Renal cortical epithelial cell (primary cell): ENCODE data around the gene EFCAB13. TPM values are rescaled to one million over a fixed set of nuclear protein-coding genes. Genes with fewer than 3 reads are reported as not detected.
"Not testable (repeated sequence)": the region's sequence is repeated elsewhere in the genome, so short reads cannot be mapped to it uniquely, and the experiment has no call there.

Experiments used
- DNase-seq: peaks from one replicate; pipeline ENCODE4 v3.0.0-alpha.2; 2011; ENCODE audit warnings: low read depth
- total RNA-seq: library from RNA; depleted of rRNA; stranded (reverse); fragments of >200 nt; gene quantifications from 2 replicates; pipeline ENCODE4 v1.2.3, GENCODE V29; 2014

EFCAB13 gene
- total RNA-seq, 1 donor from 2014 or later = 88.4 TPM

DNA sequence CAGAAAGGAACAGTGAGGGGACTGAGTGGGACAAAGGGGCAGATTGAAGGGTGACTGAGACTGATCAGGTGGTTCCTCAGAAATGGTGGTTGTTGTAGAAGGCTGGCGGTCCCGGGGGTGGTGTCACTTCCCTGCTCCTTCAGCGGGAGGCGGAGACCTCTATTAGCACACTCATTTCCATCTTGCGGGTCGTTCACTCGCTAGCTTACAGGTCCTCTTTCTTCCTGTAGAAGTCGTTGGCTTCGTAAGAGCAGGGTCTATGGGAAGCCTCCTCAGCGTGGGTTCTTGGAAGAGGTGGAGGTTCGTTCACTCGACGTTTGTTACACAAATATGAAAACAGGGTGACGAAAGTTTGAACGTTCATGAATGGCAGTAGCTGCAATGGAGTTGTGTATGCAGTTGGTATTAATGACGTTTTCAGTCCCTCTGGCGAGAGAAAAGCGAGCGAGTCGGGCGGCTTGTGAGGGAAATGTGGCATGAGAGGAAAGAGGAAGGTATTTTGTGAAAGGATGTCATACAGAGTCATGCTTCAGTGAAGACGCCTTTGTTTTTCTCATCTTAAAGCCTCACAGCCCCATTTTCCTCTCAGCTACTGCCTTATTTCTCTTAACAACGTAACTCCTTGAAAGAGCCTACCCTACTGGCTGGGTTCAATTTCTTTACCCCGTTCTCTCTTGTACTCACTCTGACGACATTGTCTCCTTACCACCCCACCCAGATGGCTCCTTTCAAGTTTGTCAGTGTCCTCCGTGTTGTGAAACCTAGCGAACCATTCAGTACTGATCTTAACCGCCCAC lies 667 bp downstream of the EFCAB13 start:
- peak; percentile 55 for DNase-seq

DNA sequence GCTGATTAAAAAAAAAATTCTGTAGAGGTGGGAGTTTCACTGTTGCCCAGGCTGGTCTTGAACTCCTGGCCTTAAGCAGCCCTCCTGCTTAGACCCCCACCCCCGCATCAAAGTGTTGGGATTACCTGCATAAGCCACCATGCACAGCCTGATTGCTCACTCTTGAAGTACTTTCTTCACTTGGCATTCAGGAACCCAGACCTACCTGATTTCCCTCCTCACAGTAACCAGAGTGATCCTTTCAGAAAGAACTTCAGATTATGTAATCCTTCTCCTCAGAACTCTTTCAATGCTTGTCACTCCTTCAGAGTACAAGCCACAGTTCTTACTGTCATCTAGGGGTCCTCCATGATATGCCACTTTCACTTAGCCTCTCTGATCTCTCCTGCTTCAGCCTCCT lies 1.4 kb downstream of the EFCAB13 start:
- DNase-seq = no peak

DNA sequence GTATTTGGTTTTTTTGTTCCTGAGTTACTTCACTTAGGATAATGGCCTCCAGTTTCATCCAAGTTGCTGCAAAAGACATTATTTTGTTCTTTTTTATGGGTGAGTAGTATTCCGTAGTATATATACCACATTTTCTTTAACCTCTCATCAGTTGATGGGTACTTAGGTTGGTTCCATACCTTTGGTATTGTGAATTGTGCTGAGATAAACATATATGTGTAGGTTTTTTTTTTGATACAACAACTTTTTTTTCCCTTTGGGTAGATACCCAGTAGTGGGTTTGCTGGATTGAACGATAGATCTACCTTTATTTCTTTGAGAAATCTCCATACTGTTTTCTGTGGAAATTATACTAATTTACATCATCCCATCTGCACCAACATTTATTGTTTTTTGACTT lies 6.8 kb downstream of the EFCAB13 start:
- no peak for DNase-seq

DNA sequence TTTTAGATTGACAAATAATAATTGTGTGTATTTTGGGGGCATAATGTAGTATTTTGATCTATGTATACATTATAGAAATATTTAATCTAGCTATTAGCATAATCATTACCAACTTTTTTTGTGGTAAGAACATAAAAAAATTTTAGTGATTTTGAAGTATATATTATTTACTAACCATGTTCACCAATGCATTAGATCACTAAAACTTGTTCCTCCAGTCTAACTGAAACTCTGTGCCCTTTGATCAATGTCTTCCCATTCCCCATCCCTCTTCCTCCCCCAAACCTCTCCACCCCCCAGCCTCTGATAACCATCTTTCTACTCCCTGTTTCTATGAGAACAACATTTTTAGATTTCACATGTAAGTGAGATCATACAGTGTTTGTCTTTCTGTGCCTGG lies 8.5 kb downstream of the EFCAB13 start:
- no peak for DNase-seq

DNA sequence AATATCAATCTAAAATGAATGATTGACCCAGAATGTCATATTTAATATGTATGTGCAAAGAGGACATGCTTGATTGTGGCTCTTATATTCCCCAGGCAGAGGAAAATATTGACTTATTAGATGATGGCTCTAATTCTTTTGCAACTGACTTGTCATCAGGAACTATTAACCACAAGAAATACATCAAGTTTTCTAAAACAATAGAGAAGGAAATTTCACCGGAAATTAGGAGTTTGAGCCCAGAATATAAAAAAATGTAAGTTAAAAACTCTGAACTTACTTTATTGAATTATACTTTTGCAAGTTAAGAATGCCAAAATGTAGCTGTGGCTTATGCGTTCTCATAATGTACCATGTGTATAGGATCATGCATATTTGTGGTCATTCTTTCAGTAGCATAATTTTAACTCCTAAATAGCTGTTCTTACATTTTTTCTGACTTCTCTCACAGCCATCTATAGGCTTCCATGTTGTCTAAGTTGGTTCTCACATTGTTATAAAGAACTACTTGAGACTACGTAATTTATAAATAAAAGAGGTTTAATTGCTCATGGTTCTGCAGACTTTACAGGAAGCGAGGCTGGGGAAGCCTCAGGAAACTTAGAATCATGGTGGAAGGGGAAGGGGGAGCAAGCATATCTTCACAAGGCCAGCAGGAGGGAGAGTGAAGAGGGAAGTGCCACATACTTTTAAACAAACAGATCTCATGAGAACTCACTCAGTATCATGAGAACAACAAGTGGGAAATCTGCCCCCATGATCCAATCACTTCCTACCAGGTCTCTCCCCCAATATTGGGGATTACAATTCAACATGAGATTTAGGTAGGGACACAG lies 11.6 kb downstream of the EFCAB13 start:
- no peak for DNase-seq

DNA sequence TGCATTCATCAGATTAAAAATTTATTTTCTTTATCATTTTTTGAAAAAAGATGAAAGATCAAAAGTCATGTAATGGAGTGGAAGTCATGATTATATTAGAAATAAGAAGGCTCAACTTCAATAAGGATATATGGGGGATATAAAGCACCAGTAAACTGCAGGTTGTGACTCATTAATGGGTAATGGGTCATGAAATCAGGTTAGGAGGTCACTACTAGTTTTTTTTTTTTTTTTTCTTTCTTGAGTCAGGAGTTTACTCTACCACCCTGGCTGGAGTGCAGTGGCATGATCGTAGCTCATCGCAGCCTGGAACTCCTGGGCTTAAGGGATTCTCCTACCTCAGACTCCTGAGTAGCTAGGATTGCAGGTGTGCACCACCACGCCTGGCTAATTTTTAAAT lies 14.3 kb downstream of the EFCAB13 start:
- DNase-seq = peak; percentile 81

DNA sequence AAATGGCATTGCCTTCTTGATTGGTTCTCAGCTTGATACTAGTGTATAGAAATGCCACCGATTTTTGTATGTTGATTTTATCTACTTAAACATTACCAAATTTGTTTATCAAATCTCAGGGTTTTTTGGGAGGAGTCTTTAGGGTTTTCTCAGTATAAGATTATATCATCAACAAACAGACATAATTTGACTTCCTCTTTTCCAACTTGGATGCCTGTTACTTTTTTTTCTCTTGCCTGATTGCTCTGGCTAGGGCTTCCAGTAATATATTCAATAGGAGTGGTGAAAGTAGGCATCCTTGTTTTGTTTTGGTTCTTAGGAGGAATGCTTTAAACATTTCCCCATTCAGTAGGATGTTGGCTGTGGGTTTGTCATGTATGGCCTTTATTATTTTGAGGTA lies 29.1 kb downstream of the EFCAB13 start:
- no peak for DNase-seq

DNA sequence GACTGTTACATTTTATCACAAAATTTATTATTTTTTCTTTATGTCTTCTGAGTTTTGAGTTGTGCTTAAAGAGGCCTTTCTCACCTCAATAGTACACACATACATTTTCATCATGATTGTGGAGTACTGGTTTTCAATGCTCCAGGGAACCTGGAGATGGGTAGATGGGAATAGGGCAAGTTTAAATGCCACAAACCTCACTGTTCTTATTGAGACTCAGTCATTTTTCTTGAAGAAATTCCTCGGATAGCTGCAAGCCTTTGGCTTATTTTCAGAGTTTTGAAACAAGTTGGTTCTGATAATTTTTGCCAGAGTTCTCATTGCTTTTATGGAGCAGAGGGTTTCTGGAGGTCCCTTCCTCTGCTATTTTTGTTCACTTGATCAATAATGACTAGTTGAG lies 34.9 kb downstream of the EFCAB13 start:
- DNase-seq = no peak

DNA sequence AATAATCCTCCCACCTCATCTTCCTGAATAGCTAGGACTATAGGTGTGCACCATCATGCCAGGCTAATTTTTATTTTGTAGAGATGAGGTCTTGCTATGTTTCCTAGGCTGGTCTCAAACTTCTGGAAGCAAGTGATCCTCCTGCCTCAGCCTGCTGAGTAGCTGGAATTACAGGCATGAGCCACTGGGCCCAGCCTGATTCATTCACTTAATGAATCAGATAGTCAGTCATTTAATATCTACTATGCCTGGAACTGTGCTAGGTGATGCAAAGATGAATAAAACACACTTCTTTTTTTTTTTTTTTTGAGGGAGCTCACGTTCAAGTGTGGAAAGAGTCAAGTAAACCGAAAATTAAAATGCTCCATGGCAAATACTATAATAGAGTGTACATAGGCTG lies 39.4 kb downstream of the EFCAB13 start:
- no peak for DNase-seq

DNA sequence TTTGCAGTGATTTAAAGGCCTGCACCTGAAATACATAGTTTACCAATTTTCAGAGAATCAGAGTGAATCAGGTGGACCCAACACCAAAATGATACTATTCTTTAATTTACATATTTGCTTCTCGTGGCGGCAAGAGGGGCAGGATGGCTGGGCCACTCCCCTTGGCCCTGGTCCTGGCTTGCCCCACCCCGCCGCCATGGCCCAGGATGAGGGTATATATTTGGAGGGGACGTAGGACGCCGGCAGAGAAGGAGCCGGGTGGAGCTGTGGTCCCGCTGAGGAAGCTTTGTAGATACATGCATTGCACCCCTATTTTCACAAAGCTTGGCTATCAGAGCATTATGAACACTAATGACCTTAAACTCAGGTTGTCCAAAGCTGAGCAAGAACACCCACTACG lies 43.5 kb downstream of the EFCAB13 start:
- DNase-seq = no peak

DNA sequence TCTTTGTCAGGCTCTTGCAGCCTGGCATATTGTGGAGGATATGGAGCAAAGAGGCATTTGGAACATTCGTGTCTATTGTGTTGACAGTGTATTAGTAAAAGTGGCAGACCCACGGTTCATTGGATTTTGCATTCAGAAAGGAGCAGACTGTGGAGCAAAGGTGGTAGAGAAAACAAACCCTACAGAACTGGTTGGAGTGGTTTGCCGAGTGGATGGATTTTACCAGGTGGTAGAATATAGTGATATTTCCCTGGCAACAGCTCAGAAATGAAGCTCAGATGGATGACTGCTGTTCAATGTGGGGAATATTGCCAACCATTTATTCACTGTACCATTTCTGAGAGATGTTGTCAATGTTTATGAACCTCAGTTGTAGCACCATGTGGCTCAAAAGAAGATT lies 44.5 kb downstream of the EFCAB13 start:
- no peak for DNase-seq

DNA sequence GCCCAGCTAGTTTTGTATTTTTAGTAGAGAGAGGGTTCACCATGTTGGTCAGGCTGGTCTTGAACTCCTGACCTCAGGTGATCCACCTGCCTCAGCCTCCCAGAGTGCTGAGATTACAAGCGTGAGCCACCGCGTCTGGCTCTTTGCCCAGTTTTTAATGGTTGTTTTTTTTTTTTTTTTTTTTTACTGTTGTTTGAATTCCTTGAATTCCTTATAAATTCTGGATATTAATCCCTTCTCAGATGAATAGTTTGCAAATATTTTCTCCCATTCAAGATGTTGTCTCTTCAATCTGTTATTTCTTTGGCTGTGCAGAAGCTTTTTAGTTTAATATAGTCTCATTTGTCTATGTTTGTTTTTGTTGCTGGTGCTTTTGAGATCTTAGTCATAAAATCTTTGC lies 47.1 kb downstream of the EFCAB13 start:
- not testable (repeated sequence) for DNase-seq

DNA sequence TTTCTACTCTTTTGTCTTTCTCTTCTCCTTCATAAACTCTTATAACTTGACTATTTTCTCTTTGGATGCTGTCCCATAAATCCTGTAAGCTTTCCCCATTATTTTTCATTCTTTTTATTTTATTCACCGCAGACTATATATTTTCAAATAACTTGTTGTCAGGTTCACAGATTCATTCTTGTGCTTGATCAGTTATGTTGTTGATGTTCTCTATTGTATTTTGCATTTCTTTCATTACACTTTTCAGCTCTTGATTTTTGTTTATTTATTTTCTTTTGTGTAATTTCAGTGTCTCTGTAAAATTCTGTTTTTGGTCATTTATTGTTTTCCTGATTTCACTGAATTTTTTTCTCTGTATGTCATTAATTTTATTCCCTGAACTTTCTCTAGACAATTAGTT lies 49.2 kb downstream of the EFCAB13 start:
- DNase-seq = no peak

DNA sequence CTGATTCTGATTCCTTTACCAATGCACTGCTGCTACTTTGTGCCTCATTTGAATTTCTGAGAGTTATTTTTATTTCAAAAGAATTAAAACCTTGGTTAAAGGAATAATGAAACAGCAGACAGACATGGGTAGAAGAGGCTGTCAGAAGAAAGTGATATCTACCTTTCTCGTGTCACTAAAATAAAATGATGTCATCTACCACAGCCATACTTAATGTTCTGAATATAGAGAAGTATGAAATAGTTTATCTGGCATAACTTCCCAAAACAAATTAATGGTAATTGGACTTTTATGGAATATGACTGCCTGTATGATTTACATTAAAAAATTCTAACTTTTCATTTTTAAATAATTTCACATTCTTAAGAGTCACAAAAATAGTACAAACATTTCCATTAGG lies 52.5 kb downstream of the EFCAB13 start:
- DNase-seq = no peak

DNA sequence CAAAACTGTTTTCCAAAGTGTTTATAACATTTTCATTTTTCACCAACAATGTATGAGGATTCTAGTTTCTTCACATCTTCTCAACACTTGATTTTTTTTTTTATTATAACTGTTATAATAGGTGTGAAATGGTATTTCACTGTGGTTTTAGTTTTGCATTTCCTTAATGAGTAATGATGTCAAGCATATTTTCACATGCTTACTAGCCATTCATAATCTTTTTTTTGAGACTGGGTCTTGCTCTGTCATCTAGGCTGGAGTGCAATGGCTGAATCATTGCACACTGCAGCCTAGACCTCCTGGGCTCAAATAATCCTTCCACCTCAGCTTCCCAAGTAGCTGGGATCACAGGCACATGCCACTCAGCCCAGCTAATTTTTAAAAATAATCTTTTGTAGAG lies 65.1 kb downstream of the EFCAB13 start:
- no peak for DNase-seq

DNA sequence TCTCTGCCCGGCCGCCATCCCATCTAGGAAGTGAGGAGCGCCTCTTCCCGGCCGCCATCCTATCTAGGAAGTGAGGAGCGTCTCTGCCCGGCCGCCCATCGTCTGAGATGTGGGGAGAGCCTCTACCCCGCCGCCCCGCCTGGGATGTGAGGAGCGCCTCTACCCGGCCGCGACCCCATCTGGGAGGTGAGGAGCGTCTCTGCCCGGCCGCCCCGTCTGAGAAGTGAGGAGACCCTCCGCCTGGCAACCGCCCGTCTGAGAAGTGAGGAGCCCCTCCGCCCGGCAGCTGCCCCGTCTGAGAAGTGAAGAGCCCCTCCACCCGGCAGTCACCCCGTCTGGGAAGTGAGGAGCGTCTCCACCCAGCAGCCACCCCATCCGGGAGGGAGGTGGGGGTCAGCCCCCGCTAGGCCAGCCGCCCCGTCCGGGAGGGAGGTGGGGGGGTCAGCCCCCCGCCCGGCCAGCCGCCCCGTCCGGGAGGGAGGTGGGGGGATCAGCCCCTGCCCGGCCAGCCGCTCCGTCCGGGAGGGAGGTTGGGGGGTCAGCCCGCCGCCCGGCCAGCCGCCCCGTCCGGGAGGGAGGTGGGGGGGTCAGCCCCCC lies 73.9 kb downstream of the EFCAB13 start:
- DNase-seq = not testable (repeated sequence)

DNA sequence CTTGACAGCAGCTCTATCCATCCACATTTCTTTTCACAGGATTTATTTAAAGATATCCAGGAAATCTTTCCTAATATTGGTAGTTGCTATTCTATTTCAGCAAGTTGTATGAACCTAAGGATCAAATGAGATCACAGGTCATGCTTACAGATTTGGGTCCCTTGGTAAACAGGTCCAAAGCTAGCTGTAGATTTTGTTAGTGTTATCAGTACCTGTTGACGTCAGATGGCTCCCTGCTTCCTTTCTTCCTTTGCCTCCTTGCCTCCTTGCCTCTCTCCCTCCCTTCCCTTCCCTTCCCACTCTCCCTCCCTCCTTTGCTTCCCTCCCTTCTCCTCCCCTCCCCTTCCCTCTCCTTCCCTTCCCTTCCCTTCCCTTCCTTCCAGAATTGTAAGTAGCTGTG lies 76.6 kb downstream of the EFCAB13 start:
- DNase-seq = no peak

DNA sequence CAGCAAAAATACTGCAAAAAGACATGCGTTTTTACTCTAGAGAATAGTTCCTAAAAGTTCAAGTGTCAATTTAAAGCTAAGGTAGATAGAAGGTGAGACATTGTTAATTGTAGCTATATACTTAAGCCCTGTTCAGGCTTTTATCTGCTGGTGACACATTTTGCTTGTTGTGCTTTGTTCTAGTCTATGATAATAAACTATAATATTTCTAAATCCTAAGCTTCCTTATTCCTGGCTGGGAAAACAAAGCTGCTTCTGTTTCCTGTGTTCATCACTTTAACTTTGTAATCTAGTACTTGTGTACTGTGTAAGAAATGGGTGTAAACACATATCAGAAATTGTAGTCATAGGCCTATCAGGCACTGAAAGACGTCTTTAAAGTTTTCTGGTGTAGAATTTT lies 77.3 kb downstream of the EFCAB13 start:
- DNase-seq = no peak

DNA sequence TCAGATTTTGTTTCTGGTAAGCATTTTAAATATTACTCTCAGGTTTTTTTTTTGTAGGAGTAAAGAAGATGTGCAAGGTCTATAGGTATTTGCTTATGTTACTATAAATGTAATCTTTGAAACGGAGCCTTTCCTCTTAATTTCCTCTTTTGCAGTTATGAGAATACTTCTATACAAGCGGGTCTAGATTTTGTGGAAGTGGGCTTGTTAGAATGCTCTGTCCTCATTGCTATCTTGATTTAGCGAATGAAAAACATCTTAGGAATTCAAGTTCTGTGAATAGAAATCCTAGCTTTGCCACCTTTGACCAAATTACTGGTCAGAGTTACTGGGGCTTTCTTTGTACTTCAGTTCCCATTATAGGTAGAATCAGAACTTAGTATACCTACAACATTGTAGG lies 80.3 kb downstream of the EFCAB13 start:
- DNase-seq = no peak

DNA sequence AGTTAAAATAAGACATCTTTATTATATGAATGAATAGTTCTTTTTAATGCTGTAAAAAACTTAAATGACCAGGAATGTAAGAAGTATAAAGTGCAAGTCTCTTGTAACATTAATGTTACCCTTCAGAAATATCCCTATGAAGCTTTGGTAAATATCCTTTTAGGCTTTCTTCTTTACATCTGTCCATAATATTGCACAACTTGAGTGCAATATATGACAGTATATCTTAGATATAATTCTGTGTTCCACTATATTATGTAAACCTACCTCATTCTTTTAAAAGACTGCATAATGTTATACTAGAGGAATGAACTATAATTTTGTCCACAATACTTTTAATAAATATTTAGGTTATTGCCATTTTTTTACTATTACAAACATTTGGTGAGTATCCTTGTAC lies 81.1 kb downstream of the EFCAB13 start:
- DNase-seq = no peak

DNA sequence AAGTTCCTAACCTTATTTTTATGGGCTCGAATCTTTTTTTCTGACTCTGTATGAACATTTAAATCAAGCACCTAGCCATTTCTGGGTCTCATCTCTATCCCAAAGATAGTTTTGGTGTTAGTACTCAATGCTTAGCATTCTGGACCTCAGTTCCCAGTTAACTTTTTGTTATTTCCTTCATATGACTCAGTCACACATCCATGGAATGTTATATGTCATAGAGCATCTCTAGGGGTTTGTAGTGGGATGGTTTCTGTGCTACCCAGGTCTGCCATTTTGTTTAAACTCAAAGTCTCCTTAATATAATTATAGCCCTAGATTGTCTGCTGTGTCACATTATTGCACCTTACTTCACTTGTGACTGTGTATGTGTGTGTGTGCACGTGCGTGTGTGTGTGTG lies 90.1 kb downstream of the EFCAB13 start:
- no peak for DNase-seq

DNA sequence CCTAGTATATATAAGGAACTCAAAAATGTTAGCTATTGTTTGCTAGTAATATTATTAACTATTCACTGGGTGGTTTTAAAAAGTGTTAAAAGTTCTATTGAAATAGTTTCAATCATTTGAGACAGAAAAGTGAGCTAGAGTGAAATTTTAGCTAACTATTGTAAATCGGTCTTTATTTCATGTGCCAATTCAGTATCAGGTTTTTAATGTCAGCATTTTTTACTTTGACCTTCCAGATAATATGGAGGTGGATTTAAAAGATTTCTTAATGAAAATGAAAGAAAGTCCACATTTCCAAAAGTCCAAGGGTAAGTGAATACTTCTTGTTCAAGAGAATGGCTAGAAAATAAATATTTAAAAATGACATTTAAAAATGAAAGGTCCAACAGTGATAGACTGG lies 90.9 kb downstream of the EFCAB13 start:
- no peak for DNase-seq
